Glomerular visceral epithelial cell (primary cell): ENCODE results near the gene ADD3.
A peak's percentile ranks its signal among the peaks of the same experiment; 100 is the strongest.

ENCODE experiments used
- DNase-seq: peaks from one replicate; pipeline ENCODE4 v3.0.0-alpha.2; 2016; ENCODE audit errors: extremely low spot score

Gene ADD3

GRCh38 chr10:110005719-110006118 is 2.1 kb upstream of the ADD3 start:
- peak; percentile 64 for DNase-seq

GRCh38 chr10:110006358-110007160 is 1.2 kb upstream of the ADD3 start:
- DNase-seq: peak; percentile 57

- no peak for DNase-seq
These were observed 553 bp upstream of the ADD3 start for GRCh38 chr10:110007161-110007700.

- peak; percentile 46 for DNase-seq
These were observed 945 bp downstream of the ADD3 start for GRCh38 chr10:110008518-110009339.

- peak; percentile 16 for DNase-seq
These were observed 2.1 kb downstream of the ADD3 start for GRCh38 chr10:110009736-110010475.

- peak; percentile 38 for DNase-seq
These were observed 2.9 kb downstream of the ADD3 start for GRCh38 chr10:110010486-110011378.

GRCh38 chr10:110011681-110012080 is 3.9 kb downstream of the ADD3 start:
- DNase-seq: no peak

- peak; percentile 37 for DNase-seq
These were observed 6.0 kb downstream of the ADD3 start for GRCh38 chr10:110013630-110014293.

GRCh38 chr10:110016039-110016438 is 8.3 kb downstream of the ADD3 start:
- DNase-seq: no peak

- DNase-seq: no peak
These were observed 9.3 kb downstream of the ADD3 start for GRCh38 chr10:110017052-110017451.

GRCh38 chr10:110017907-110018306 is 10.1 kb downstream of the ADD3 start:
- DNase-seq: no peak

GRCh38 chr10:110020265-110020664 is 12.5 kb downstream of the ADD3 start:
- DNase-seq: no peak

GRCh38 chr10:110022716-110023504 is 15.1 kb downstream of the ADD3 start:
- DNase-seq: no peak

- DNase-seq: no peak
These were observed 16.1 kb downstream of the ADD3 start for GRCh38 chr10:110023785-110024465.

- DNase-seq: no peak
These were observed 21.7 kb downstream of the ADD3 start for GRCh38 chr10:110029450-110029849.

GRCh38 chr10:110032801-110033700 is 25.3 kb downstream of the ADD3 start:
- DNase-seq: no peak

GRCh38 chr10:110033701-110034235 is 26.0 kb downstream of the ADD3 start:
- DNase-seq: no peak

- DNase-seq: no peak
These were observed 26.8 kb downstream of the ADD3 start for GRCh38 chr10:110034596-110034995.
